MV-4-11 (cell line): ENCODE results near the gene TCL1A.

Experiments used
- DNase-seq: peaks from one replicate; lab custom pipeline; 2025; lab: John Stamatoyannopoulos, UW

TCL1A gene

GRCh38 chr14:95705518-95705917, 8.4 kb downstream of the TCL1A start:
- no peak for DNase-seq

- no peak for DNase-seq
Measured at GRCh38 chr14:95703805-95704204, 10.1 kb downstream of the TCL1A start.

GRCh38 chr14:95703341-95703740, 10.6 kb downstream of the TCL1A start:
- DNase-seq: no peak

GRCh38 chr14:95701846-95702221, 12.1 kb downstream of the TCL1A start:
- DNase-seq: no peak

GRCh38 chr14:95700221-95700976, 13.5 kb downstream of the TCL1A start:
- no peak for DNase-seq

- no peak for DNase-seq
Measured at GRCh38 chr14:95699412-95699811, 14.5 kb downstream of the TCL1A start.

- no peak for DNase-seq
Measured at GRCh38 chr14:95698287-95698686, 15.6 kb downstream of the TCL1A start.

- DNase-seq: no peak
Measured at GRCh38 chr14:95697764-95698163, 16.2 kb downstream of the TCL1A start.

GRCh38 chr14:95696741-95697140, 17.2 kb downstream of the TCL1A start:
- no peak for DNase-seq

GRCh38 chr14:95695913-95696312, 18.0 kb downstream of the TCL1A start:
- no peak for DNase-seq

GRCh38 chr14:95695051-95695450, 18.9 kb downstream of the TCL1A start:
- DNase-seq: no peak

GRCh38 chr14:95692109-95692508, 21.8 kb downstream of the TCL1A start:
- no peak for DNase-seq

- no peak for DNase-seq
Measured at GRCh38 chr14:95691591-95691990, 22.3 kb downstream of the TCL1A start.

GRCh38 chr14:95690815-95691214, 23.1 kb downstream of the TCL1A start:
- DNase-seq: no peak

- no peak for DNase-seq
Measured at GRCh38 chr14:95689441-95689840, 24.5 kb downstream of the TCL1A start.

- no peak for DNase-seq
Measured at GRCh38 chr14:95686935-95687334, 27.0 kb downstream of the TCL1A start.

- DNase-seq: no peak
Measured at GRCh38 chr14:95685978-95686922, 27.7 kb downstream of the TCL1A start, which contains the start of gene TCL1B. Gene TCL1B (plus strand): TSS chr14:95686426. CDS start chr14:95686468, 42 bp downstream.

- DNase-seq: no peak
Measured at GRCh38 chr14:95683793-95684192, 30.1 kb downstream of the TCL1A start.

- no peak for DNase-seq
Measured at GRCh38 chr14:95681153-95681552, 32.8 kb downstream of the TCL1A start.

- no peak for DNase-seq
Measured at GRCh38 chr14:95679998-95680735, 33.8 kb downstream of the TCL1A start.

- no peak for DNase-seq
Measured at GRCh38 chr14:95679148-95679815, 34.6 kb downstream of the TCL1A start.
